ENCODE results near the gene OSBPL5.
"Not testable (repeated sequence)": the region's sequence is repeated elsewhere in the genome, so short reads cannot be mapped to it uniquely, and the experiment has no call there.

Gene OSBPL5

GRCh38 chr11:3121416-3121815, 43.7 kb downstream of the OSBPL5 start:
- DNase-seq (ENCODE audit: low read depth), result no peak

GRCh38 chr11:3120071-3120792, 44.9 kb downstream of the OSBPL5 start:
- no peak for DNase-seq (ENCODE audit: low read depth)

GRCh38 chr11:3119141-3119821, 45.8 kb downstream of the OSBPL5 start:
- no peak for DNase-seq (ENCODE audit: low read depth)

GRCh38 chr11:3115321-3115720, 49.8 kb downstream of the OSBPL5 start:
- DNase-seq (ENCODE audit: low read depth), result no peak

GRCh38 chr11:3113661-3114060, 51.4 kb downstream of the OSBPL5 start:
- not testable (repeated sequence) for DNase-seq (ENCODE audit: low read depth)

GRCh38 chr11:3111919-3112690, 53.0 kb downstream of the OSBPL5 start:
- no peak for DNase-seq (ENCODE audit: low read depth)

GRCh38 chr11:3111466-3111865, 53.6 kb downstream of the OSBPL5 start:
- no peak for DNase-seq (ENCODE audit: low read depth)

- no peak for DNase-seq (ENCODE audit: low read depth)
Measured at GRCh38 chr11:3109921-3110706, 55.0 kb downstream of the OSBPL5 start.

- DNase-seq (ENCODE audit: low read depth), result no peak
Measured at GRCh38 chr11:3109434-3109833, 55.7 kb downstream of the OSBPL5 start.

- no peak for DNase-seq (ENCODE audit: low read depth)
Measured at GRCh38 chr11:3108183-3108721, 56.9 kb downstream of the OSBPL5 start.

- no peak for DNase-seq (ENCODE audit: low read depth)
Measured at GRCh38 chr11:3107608-3108182, 57.4 kb downstream of the OSBPL5 start.

GRCh38 chr11:3106736-3107524, 58.2 kb downstream of the OSBPL5 start:
- no peak for DNase-seq (ENCODE audit: low read depth)

GRCh38 chr11:3105791-3106735, 59.0 kb downstream of the OSBPL5 start:
- no peak for DNase-seq (ENCODE audit: low read depth)

- no peak for DNase-seq (ENCODE audit: low read depth)
Measured at GRCh38 chr11:3104961-3105790, 59.9 kb downstream of the OSBPL5 start.

GRCh38 chr11:3104051-3104714, 60.9 kb downstream of the OSBPL5 start:
- no peak for DNase-seq (ENCODE audit: low read depth)

GRCh38 chr11:3103076-3103475, 62.0 kb downstream of the OSBPL5 start:
- DNase-seq (ENCODE audit: low read depth), result no peak

- no peak for DNase-seq (ENCODE audit: low read depth)
Measured at GRCh38 chr11:3102641-3102921, 62.5 kb downstream of the OSBPL5 start.

- DNase-seq (ENCODE audit: low read depth), result no peak
Measured at GRCh38 chr11:3101921-3102640, 63.0 kb downstream of the OSBPL5 start.
